Gastroesophageal sphincter (tissue), 4 donors: Measurements from ENCODE around the gene MED22. TPM values are rescaled to one million over a fixed set of nuclear protein-coding genes. Genes with fewer than 3 reads are reported as not detected.

ENCODE experiments used
- ATAC-seq: fragments of 150-250 bp; one replicate; pipeline ENCODE4 v1.9.1; 2016; ENCODE audit warnings: mild to moderate bottlenecking, moderate library complexity
- H3K27ac ChIP-seq, 4 donors: fragments of 200-600 bp; sonication (generic) in 3 of 4; 1 replicate in 3 of 4; 2 replicates in 1 of 4; pipeline ENCODE4 v1.5.1; 2016 to 2019
- H3K27me3 ChIP-seq: fragments of 200-600 bp; sonication (generic); one replicate; pipeline ENCODE4 v1.5.1; 2019
- H3K36me3 ChIP-seq, 2 donors: fragments of 200-600 bp; sonication (generic); one replicate each; pipeline ENCODE4 v1.5.1; 2019; ENCODE audit warnings: control low read depth in 1 of 2
- H3K4me1 ChIP-seq, 3 donors: fragments of 200-600 bp; sonication (generic); 1 replicate in 2 of 3; 2 replicates in 1 of 3; pipeline ENCODE4 v1.5.1; 2016 to 2019; ENCODE audit warnings: control low read depth in 2 of 3
- H3K4me3 ChIP-seq, 2 donors: fragments of 200-600 bp; sonication (generic); one replicate each; pipeline ENCODE4 v1.5.1; 2019; ENCODE audit warnings: mild to moderate bottlenecking in 1 of 2, moderate library complexity in 1 of 2
- H3K9me3 ChIP-seq, 3 donors: fragments of 200-600 bp; sonication (generic); one replicate each; pipeline ENCODE4 v1.5.1; 2017 to 2019; ENCODE audit warnings: control low read depth in 2 of 3
- CTCF ChIP-seq, 4 experiments: fragments of 200-600 bp in 2 of 4; fragments of 450-650 bp in 2 of 4; sonication (generic) in 1 of 4; IDR thresholded peaks; one replicate each; pipeline ENCODE4 v1.5.1; 2017 to 2019; ENCODE audit warnings: antibody characterized with exemption in 4 of 4, mild to moderate bottlenecking in 2 of 4, moderate library complexity in 2 of 4
- EP300 ChIP-seq: sonication (generic); formaldehyde crosslinking; IDR thresholded peaks from one replicate; pipeline ENCODE4 v1.6.1; 2017; ENCODE audit warnings: antibody characterized with exemption, mild to moderate bottlenecking
- POLR2A ChIP-seq, 2 donors: fragments of 450-650 bp; IDR thresholded peaks; one replicate each; pipeline ENCODE4 v1.6.1; 2017; ENCODE audit warnings: antibody characterized with exemption in 2 of 2, mild to moderate bottlenecking in 2 of 2, moderate library complexity in 1 of 2
- POLR2AphosphoS5 ChIP-seq: sonication (generic); formaldehyde crosslinking; IDR thresholded peaks from one replicate; pipeline ENCODE4 v1.6.1; 2017; ENCODE audit warnings: antibody characterized with exemption
- WGBS, 2 donors: methylation state at CpG; one replicate each; pipeline ENCODE4 v1.1.5; 2018; ENCODE audit warnings: low coverage in 1 of 2; 5-methylcytosine and 5-hydroxymethylcytosine counted together
- total RNA-seq, 4 donors: library from RNA; depleted of rRNA; stranded (reverse); fragments of >200 nt; gene quantifications; one replicate each; pipeline ENCODE4 v1.1.0, GENCODE V29; 2016

MED22 gene
- total RNA-seq, 4 donors from 2014 or later = 25.1 to 47.3 (median 37.8) TPM

GRCh38 chr9:133382507-133383141 is 34.7 kb upstream of the MED22 start:
- WGBS, 2 donors = 84 to 92% methylated on average over 4 of the region's 4 CpGs
- H3K27me3 ChIP-seq = no peaks in the 10 kb centered on the region

GRCh38 chr9:133380734-133381133 is 32.8 kb upstream of the MED22 start:
- no peaks in the 10 kb centered on the region for H3K36me3 ChIP-seq
- no peak overlapping the region for H3K27ac ChIP-seq
- 69 to 89% methylated on average over 3 to 4 of the region's 4 CpGs for WGBS, 2 donors
- H3K4me1 ChIP-seq = peaks cover 0 to 10% (median 6%) of the 10 kb centered on the region in 3 donors
- TF ChIP-seq EP300 = no peak
- TF ChIP-seq POLR2AphosphoS5 = no peak
- no peak for TF ChIP-seq POLR2A (IDR thresholded peaks at IDR 0.05)
- no peak for TF ChIP-seq CTCF (IDR thresholded peaks at IDR 0.05)
- ATAC-seq = no peak
- H3K27me3 ChIP-seq = no peaks in the 10 kb centered on the region
- H3K4me3 ChIP-seq = no peak overlapping the region
- no peaks in the 10 kb centered on the region for H3K9me3 ChIP-seq

More at GRCh38 chr9:133382507-133383141, 34.7 kb upstream of the MED22 start:
- no peak for TF ChIP-seq POLR2A (IDR thresholded peaks at IDR 0.05)
- no peak for TF ChIP-seq EP300
- TF ChIP-seq POLR2AphosphoS5 = no peak
- TF ChIP-seq CTCF (IDR thresholded peaks at IDR 0.05) = no peak
- Histone ChIP-seq H3K9me3 (no peaks in the 10 kb centered on the region), H3K36me3 (no peaks in the 10 kb centered on the region), H3K4me1 (no peaks in the 10 kb centered on the region), H3K27ac (no peak overlapping the region), H3K4me3 (no peak overlapping the region)
- no peak for ATAC-seq

GRCh38 chr9:133379153-133380086 is 31.5 kb upstream of the MED22 start:
- Histone ChIP-seq H3K4me1 (peaks cover 0 to 17% (median 9%) of the 10 kb centered on the region in 3 donors), H3K36me3 (no peaks in the 10 kb centered on the region), H3K27me3 (no peaks in the 10 kb centered on the region), H3K27ac (no peak overlapping the region), H3K4me3 (no peak overlapping the region), H3K9me3 (no peaks in the 10 kb centered on the region)
- no peak for ATAC-seq
- 89 to 92% methylated on average over 7 to 8 of the region's 14 CpGs for WGBS, 2 donors
- TF ChIP-seq POLR2AphosphoS5 (no peak), CTCF (IDR thresholded peaks at IDR 0.05) (no peak), EP300 (no peak), POLR2A (IDR thresholded peaks at IDR 0.05) (no peak)

GRCh38 chr9:133378408-133378962 is 30.6 kb upstream of the MED22 start:
- Histone ChIP-seq H3K36me3 (no peaks in the 10 kb centered on the region), H3K27me3 (no peaks in the 10 kb centered on the region), H3K9me3 (no peaks in the 10 kb centered on the region), H3K4me3 (no peak overlapping the region), H3K27ac (no peak overlapping the region), H3K4me1 (peaks cover 0 to 26% (median 15%) of the 10 kb centered on the region in 3 donors)
- no CpG with 5 or more reads among the region's 1 CpG for WGBS, 2 donors
- no peak for TF ChIP-seq POLR2A (IDR thresholded peaks at IDR 0.05)
- TF ChIP-seq EP300 = no peak
- no peak for TF ChIP-seq POLR2AphosphoS5
- TF ChIP-seq CTCF (IDR thresholded peaks at IDR 0.05) = no peak
- no peak for ATAC-seq
